Upper lobe of right lung (tissue), 1 donor: ENCODE measurements around the gene SLC2A13. TPM values are rescaled to one million over a fixed set of nuclear protein-coding genes. Genes with fewer than 3 reads are reported as not detected.

Experiments
- ATAC-seq: fragments of 200-7000 bp; cut with Tn5 transposase; one replicate; pipeline ENCODE4 v1.9.1; 2020; ENCODE audit warnings: mild to moderate bottlenecking, moderate library complexity
- DNase-seq: peaks from one replicate; pipeline ENCODE4 v3.0.0-alpha.2; 2020
- H3K27ac ChIP-seq: fragments of 200-600 bp; one replicate; pipeline ENCODE4 v1.8.0; 2022
- H3K27me3 ChIP-seq: fragments of 200-600 bp; one replicate; pipeline ENCODE4 v1.8.0; 2022; ENCODE audit warnings: mild to moderate bottlenecking
- H3K36me3 ChIP-seq: fragments of 200-600 bp; one replicate; pipeline ENCODE4 v1.8.0; 2022
- H3K4me1 ChIP-seq: fragments of 200-600 bp; one replicate; pipeline ENCODE4 v1.8.0; 2022
- H3K4me3 ChIP-seq: fragments of 200-600 bp; one replicate; pipeline ENCODE4 v1.8.0; 2022; ENCODE audit warnings: mild to moderate bottlenecking
- H3K9me3 ChIP-seq: fragments of 200-600 bp; one replicate; pipeline ENCODE4 v1.8.0; 2022
- intact Hi-C: fragments of 100-400 bp; cut with DNase I; formaldehyde crosslinking; loops from one replicate; pipeline ENCODE4 v1.11.0; 2022
- total RNA-seq: library from RNA; stranded (reverse); fragmentation: NEBNext Ultra II Directional; extraction: Animal tissue kit (Norgen Biotek cat#: 25700); gene quantifications from one replicate; pipeline ENCODE4 v1.2.1, GENCODE V29; 2021
- TF ChIP-seq, protein P1 (sequence below): fragments of 200-600 bp; IDR thresholded peaks from one replicate; pipeline ENCODE4 v1.8.0; 2022; ENCODE audit warnings: antibody characterized with exemption
- donor health status: DM: no; HTN: yes; CAD: no; lungs with severe emphysema.

Gene SLC2A13
- total RNA-seq, 1 donor from 2014 or later: 11.3 TPM

DNA sequence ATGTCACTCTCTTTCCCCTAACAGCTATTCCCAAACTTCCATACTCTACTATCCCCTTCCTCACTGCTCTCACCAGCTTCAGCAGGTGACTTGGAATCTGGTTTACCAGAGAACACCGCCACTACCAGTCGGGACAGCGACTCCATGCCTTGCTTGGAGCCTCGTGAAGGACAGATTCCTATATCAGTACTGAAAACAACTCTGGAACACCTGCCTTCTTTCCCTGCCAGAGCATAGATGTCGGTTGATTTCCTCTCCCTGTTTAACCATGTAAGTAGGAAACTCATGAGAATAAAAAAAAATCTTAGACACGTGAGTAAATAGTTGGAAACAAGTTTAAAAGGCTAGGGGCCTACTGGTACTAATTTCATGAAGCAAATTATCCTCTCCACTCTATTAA is 266.8 kb downstream of the SLC2A13 start:
- DNase-seq (no peak), ATAC-seq (no peak)
- intact Hi-C loops: no loop called here
- H3K36me3 ChIP-seq: no peaks in the 10 kb centered on the region
- no peak overlapping the region for H3K27ac ChIP-seq
- no peaks in the 10 kb centered on the region for H3K4me1 ChIP-seq
- no peaks in the 10 kb centered on the region for H3K9me3 ChIP-seq
- no peak overlapping the region for H3K4me3 ChIP-seq
- TF ChIP-seq, protein P1, sequence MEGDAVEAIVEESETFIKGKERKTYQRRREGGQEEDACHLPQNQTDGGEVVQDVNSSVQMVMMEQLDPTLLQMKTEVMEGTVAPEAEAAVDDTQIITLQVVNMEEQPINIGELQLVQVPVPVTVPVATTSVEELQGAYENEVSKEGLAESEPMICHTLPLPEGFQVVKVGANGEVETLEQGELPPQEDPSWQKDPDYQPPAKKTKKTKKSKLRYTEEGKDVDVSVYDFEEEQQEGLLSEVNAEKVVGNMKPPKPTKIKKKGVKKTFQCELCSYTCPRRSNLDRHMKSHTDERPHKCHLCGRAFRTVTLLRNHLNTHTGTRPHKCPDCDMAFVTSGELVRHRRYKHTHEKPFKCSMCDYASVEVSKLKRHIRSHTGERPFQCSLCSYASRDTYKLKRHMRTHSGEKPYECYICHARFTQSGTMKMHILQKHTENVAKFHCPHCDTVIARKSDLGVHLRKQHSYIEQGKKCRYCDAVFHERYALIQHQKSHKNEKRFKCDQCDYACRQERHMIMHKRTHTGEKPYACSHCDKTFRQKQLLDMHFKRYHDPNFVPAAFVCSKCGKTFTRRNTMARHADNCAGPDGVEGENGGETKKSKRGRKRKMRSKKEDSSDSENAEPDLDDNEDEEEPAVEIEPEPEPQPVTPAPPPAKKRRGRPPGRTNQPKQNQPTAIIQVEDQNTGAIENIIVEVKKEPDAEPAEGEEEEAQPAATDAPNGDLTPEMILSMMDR: no peak
- no peaks in the 10 kb centered on the region for H3K27me3 ChIP-seq

DNA sequence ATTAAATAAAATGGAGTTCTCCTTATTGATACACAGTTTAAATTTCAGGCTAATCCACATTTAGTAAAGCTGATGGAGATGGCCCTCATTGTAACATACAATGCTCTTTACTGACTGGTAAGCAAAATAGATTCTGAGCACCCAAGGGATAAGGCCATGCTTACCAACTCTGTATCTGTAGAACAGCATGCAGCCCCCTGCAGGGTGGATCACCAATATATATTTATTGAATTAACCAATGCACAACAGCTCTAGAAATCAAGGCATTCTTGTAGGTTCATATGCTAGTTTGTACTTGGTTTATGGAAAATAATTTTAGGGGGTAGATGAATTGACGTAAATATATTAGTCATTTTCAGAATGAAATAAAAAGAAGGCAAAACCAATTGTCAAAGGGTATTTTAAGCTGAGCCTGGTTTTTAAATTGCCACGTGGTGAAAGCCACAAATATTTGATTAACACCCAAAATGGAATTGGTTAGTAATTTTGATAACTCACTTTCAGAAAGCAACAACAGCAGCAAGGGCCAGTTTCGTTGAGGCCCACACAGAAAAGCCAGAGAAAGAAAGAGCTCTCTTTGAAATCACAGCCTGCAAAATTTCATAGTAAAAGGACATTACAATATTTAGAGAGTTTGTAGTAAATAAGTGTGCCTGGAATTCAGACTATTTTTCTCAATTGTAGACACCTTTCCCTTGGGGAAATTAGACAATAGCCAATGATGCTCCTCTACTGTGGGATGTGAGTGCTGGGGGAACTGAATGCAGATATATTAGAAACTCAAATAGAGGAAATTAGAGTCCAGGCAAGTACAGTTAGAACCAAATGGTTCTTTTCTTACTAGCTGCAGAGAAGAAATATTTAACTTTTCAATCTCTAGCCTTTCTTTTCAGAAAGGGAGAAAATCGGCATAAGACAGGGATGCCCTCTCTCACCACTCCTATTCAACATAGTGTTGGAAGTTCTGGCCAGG is 270.1 kb downstream of the SLC2A13 start:
- intact Hi-C loops: no loop called here
- no peak for ATAC-seq
- H3K4me3 ChIP-seq: no peak overlapping the region

DNA sequence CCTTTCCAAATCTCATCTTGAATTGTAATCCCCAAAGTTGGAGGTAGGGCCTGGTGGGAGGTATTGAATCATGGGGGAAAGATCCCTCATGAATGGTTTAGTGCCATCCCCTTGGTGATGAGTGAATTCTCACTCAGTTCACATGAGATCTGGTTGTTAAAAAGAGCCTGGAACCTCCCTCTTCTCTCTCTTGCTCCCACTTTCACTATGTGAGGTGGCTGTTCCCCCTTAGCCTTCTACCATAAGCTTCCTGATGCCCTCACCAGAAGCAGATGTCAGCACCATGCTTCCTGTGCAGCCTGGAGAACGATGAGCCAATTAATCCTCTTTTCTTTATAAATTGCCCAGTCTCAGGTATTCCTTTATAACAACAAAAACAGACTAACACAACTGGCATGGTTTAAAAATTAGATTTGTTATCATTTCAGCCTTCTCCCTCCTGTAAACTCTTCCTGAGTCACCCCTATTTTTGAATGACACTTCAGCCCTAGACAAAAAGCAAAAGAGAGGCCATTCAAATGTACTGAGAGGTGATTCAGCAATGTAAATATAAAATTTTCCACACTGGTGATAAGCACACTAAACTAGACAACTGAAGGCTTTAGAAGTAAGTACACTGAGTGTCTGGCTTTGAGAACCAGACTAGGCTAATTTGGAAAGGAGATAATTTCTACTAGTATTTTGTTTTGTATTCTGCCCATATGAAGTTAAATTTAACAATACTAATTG is 274.1 kb downstream of the SLC2A13 start:
- DNase-seq (no peak), ATAC-seq (peak; percentile 44)
- no peak overlapping the region for H3K4me3 ChIP-seq
- no peaks in the 10 kb centered on the region for H3K27me3 ChIP-seq
- intact Hi-C loops: no loop called here
- H3K9me3 ChIP-seq: no peaks in the 10 kb centered on the region
- H3K4me1 ChIP-seq: no peaks in the 10 kb centered on the region
- no peaks in the 10 kb centered on the region for H3K36me3 ChIP-seq
- no peak overlapping the region for H3K27ac ChIP-seq
- TF ChIP-seq, protein P1: no peak

More for the DNA sequence above, 270.1 kb downstream of the SLC2A13 start:
- TF ChIP-seq, protein P1: no peak
- Histone ChIP-seq H3K4me1 (no peaks in the 10 kb centered on the region), H3K9me3 (no peaks in the 10 kb centered on the region), H3K36me3 (no peaks in the 10 kb centered on the region), H3K27ac (no peak overlapping the region), H3K27me3 (no peaks in the 10 kb centered on the region)
- DNase-seq: no peak

DNA sequence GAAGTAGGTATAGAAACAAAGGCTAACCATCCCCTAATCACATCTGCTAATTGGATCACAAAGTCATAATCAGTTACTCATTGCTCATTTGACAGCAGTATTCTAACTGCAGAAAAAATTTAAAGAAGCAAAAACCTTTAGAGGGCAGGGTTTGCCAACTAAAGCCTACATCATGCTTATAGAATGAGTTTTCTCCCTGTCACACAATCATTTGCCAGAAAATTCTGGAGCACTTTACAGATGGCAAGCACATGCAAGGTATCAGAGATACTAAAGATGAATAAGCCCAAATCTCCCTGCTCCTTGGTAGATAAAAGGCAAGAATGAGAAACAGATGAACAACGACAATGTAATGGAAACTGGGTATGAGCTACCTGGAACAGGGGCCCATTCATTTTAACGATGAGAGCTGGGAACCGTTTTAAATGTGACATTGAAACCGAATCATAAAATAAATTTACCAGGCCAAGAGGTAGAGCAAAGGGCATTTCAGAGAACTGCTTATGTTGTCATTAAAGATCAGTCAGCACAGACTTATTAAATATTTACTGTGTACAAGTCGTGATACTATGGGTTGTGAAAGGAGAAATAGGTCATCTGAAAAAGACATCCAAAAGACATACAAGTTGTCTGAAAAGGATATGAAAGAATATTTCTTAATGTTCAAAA is 274.9 kb downstream of the SLC2A13 start:
- Histone ChIP-seq H3K27ac (no peak overlapping the region), H3K4me3 (no peak overlapping the region), H3K27me3 (no peaks in the 10 kb centered on the region), H3K9me3 (no peaks in the 10 kb centered on the region), H3K4me1 (no peaks in the 10 kb centered on the region), H3K36me3 (no peaks in the 10 kb centered on the region)
- no peak for ATAC-seq
- DNase-seq: no peak
- TF ChIP-seq, protein P1: no peak
- intact Hi-C loops: no loop called here

DNA sequence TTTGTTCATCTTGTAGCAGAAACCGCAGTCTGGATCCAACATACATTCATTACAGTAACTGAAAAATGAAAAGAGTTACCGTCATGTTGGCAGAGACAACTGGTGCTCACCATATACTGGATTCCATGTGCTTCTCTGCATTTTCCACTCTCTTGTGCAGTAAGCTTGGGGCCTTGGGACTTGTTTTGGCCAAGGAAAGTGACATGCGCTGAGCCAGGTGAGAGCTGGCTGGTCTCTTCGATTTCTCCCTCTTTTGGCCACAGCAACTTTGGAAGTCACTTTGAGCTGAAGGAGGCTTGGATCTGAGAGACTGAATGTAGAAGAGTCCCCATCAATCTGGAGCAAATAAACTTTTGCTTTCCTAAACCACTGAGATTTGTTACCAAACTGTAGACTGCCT is 275.7 kb downstream of the SLC2A13 start:
- no peaks in the 10 kb centered on the region for H3K36me3 ChIP-seq
- intact Hi-C loops: no loop called here
- TF ChIP-seq, protein P1: no peak
- no peaks in the 10 kb centered on the region for H3K27me3 ChIP-seq
- no peak for DNase-seq
- H3K4me3 ChIP-seq: no peak overlapping the region
- H3K27ac ChIP-seq: no peak overlapping the region
- H3K4me1 ChIP-seq: no peaks in the 10 kb centered on the region
- no peak for ATAC-seq
- no peaks in the 10 kb centered on the region for H3K9me3 ChIP-seq
